GM23338 (cell line): Measurements from ENCODE around the gene PCMT1. TPM values are rescaled to one million over a fixed set of nuclear protein-coding genes. Genes with fewer than 3 reads are reported as not detected.

Experiments used
- ATAC-seq: fragments of 200-7000 bp; cut with Tn5 transposase; 3 replicates; pipeline ENCODE4 v1.9.1; 2020
- DNase-seq: peaks from one replicate; pipeline ENCODE4 v3.0.0-alpha.2; 2015; ENCODE audit warnings: low spot score
- H2AFZ ChIP-seq: fragments of 200-600 bp; sonication (generic); 2 replicates; pipeline ENCODE4 v1.8.0; 2016; ENCODE audit warnings: antibody characterized with exemption, mild to moderate bottlenecking, moderate library complexity
- H3F3A ChIP-seq: fragments of 200-600 bp; sonication (generic); replicated peaks from 2 replicates; pipeline ENCODE4 v1.8.0; 2017; ENCODE audit warnings: antibody characterized with exemption, mixed run types, low read depth
- H3K27ac ChIP-seq: fragments of 200-600 bp; sonication (generic); 2 replicates; pipeline ENCODE4 v1.6.1; 2016; ENCODE audit warnings: low read depth
- H3K27me3 ChIP-seq: fragments of 200-600 bp; sonication (generic); 2 replicates; pipeline ENCODE4 v1.8.0; 2016; ENCODE audit warnings: mild to moderate bottlenecking, mixed run types, moderate library complexity; ENCODE audit not compliant: insufficient read depth
- H3K36me3 ChIP-seq: fragments of 200-600 bp; sonication (generic); 2 replicates; pipeline ENCODE4 v1.8.0; 2016; ENCODE audit warnings: mild to moderate bottlenecking; ENCODE audit not compliant: insufficient read depth
- H3K4me1 ChIP-seq: fragments of 200-600 bp; sonication (generic); 2 replicates; pipeline ENCODE4 v1.8.0; 2016; ENCODE audit warnings: mild to moderate bottlenecking, moderate library complexity; ENCODE audit not compliant: insufficient read depth
- H3K4me2 ChIP-seq: fragments of 200-600 bp; sonication (generic); 2 replicates; pipeline ENCODE4 v1.7.1; 2017; ENCODE audit warnings: mixed run types
- H3K4me3 ChIP-seq: fragments of 200-600 bp; sonication (generic); 2 replicates; pipeline ENCODE4 v1.6.1; 2016; ENCODE audit warnings: mixed run types
- H3K79me2 ChIP-seq: fragments of 200-600 bp; sonication (generic); replicated peaks from 2 replicates; pipeline ENCODE4 v1.8.0; 2017; ENCODE audit warnings: mild to moderate bottlenecking; ENCODE audit not compliant: insufficient read depth
- H3K9me2 ChIP-seq: fragments of 200-600 bp; sonication (generic); 2 replicates; pipeline ENCODE4 v1.8.0; 2017; ENCODE audit not compliant: insufficient read depth
- H4K20me1 ChIP-seq: fragments of 200-600 bp; sonication (generic); replicated peaks from 2 replicates; pipeline ENCODE4 v1.8.0; 2017; ENCODE audit warnings: mild to moderate bottlenecking; ENCODE audit not compliant: insufficient read depth
- H3K27ac Mint-ChIP-seq: 2 replicates; pipeline ENCODE4 v1.8.0; 2020; ENCODE audit warnings: inconsistent platforms, mild to moderate bottlenecking, moderate library complexity, mixed read lengths
- H3K27me3 Mint-ChIP-seq: 3 replicates; pipeline ENCODE4 v1.8.0; 2022; ENCODE audit warnings: low read depth, mild to moderate bottlenecking, moderate library complexity, mixed read lengths, inconsistent platforms; ENCODE audit not compliant: insufficient read depth, poor library complexity
- H3K36me3 Mint-ChIP-seq: 3 replicates; pipeline ENCODE4 v1.8.0; 2021; ENCODE audit warnings: low read depth, mild to moderate bottlenecking, inconsistent platforms, moderate library complexity, mixed read lengths
- H3K4me1 Mint-ChIP-seq: 3 replicates; pipeline ENCODE4 v1.8.0; 2020; ENCODE audit warnings: mild to moderate bottlenecking, inconsistent platforms, mixed read lengths
- H3K4me3 Mint-ChIP-seq: 3 replicates; pipeline ENCODE4 v1.8.0; 2021; ENCODE audit warnings: moderate library complexity, mild to moderate bottlenecking, inconsistent platforms, mixed read lengths
- H3K9me3 Mint-ChIP-seq: 3 replicates; pipeline ENCODE4 v1.8.0; 2020; ENCODE audit warnings: moderate library complexity, mild to moderate bottlenecking, inconsistent platforms, mixed read lengths
- CREB1 ChIP-seq: fragments of 250-450 bp; sonication (Bioruptor Pico); IDR thresholded peaks from 2 replicates; pipeline ENCODE4 v1.5.0; 2020; ENCODE audit warnings: low read depth, mild to moderate bottlenecking, moderate library complexity
- EZH2 ChIP-seq: fragments of 200-600 bp; sonication (generic); IDR thresholded peaks from one replicate; pipeline ENCODE4 v1.8.0; 2017; ENCODE audit warnings: antibody characterized with exemption, mild to moderate bottlenecking, low read depth; ENCODE audit not compliant: unreplicated experiment
- EZH2phosphoT487 ChIP-seq: fragments of 200-600 bp; sonication (generic); IDR thresholded peaks from one replicate; pipeline ENCODE4 v1.8.1; 2018; ENCODE audit warnings: antibody characterized with exemption; ENCODE audit not compliant: unreplicated experiment
- JUNB ChIP-seq: IDR thresholded peaks from one replicate; pipeline ENCODE4 v1.6.1; 2016; ENCODE audit warnings: antibody characterized with exemption; ENCODE audit not compliant: unreplicated experiment
- NANOG ChIP-seq: IDR thresholded peaks from 2 replicates; pipeline ENCODE4 v1.6.1; 2016; ENCODE audit warnings: antibody characterized with exemption, borderline replicate concordance
- POLR2AphosphoS5 ChIP-seq: IDR thresholded peaks from 2 replicates; pipeline ENCODE4 v1.6.1; 2016; ENCODE audit warnings: antibody characterized with exemption, low read depth
- STAT1 ChIP-seq: IDR thresholded peaks from one replicate; pipeline ENCODE4 v1.6.1; 2016; ENCODE audit warnings: antibody characterized with exemption; ENCODE audit not compliant: unreplicated experiment
- ZNF114 ChIP-seq: fragments of 250-450 bp; sonication (Bioruptor Pico); IDR thresholded peaks from 2 replicates; pipeline ENCODE4 v1.5.0; 2020; ENCODE audit warnings: mild to moderate bottlenecking, moderate library complexity
- ZNF331 ChIP-seq: fragments of 250-450 bp; sonication (Bioruptor Pico); IDR thresholded peaks from 2 replicates; pipeline ENCODE4 v1.5.0; 2020; ENCODE audit warnings: low read depth, mild to moderate bottlenecking, moderate library complexity
- polyA plus RNA-seq: library from polyadenylated mRNA; unstranded; fragments of >200 nt; fragmentation: Nextera tagmentation; extraction: Ambion mirVana; gene quantifications from 2 replicates; pipeline ENCODE4 v1.2.1, GENCODE V29; 2016
- total RNA-seq: library from RNA; depleted of rRNA; stranded (reverse); fragments of >200 nt; shearing (Covaris generic); gene quantifications from 2 replicates; pipeline ENCODE4 v1.2.3, GENCODE V29; 2014
- TF ChIP-seq, protein P1 (sequence below): fragments of 250-450 bp; sonication (Bioruptor Pico); IDR thresholded peaks from 2 replicates; pipeline ENCODE4 v1.5.0; 2020; ENCODE audit warnings: mild to moderate bottlenecking, moderate library complexity
- TF ChIP-seq, protein P2 (sequence below): IDR thresholded peaks from one replicate; pipeline ENCODE4 v1.6.1; 2018; ENCODE audit warnings: antibody characterized with exemption; ENCODE audit not compliant: unreplicated experiment
- TF ChIP-seq, protein P3 (sequence below): IDR thresholded peaks from 2 replicates; pipeline ENCODE4 v1.6.1; 2016; ENCODE audit warnings: antibody characterized with exemption
- TF ChIP-seq, protein P4 (sequence below), 2 experiments: fragments of 200-600 bp in 1 of 2; sonication (generic) in 1 of 2; conservative IDR thresholded peaks; 2 replicates each; pipeline versions ENCODE4 v1.5.1 to v1.6.1; 2016 to 2017; ENCODE audit warnings: antibody characterized with exemption in 2 of 2, low read depth in 2 of 2, mild to moderate bottlenecking in 2 of 2, moderate library complexity in 1 of 2

The PCMT1 gene
- total and polyA plus RNA-seq, 2 experiments from 2014 or later: 87.6 to 168 TPM

DNA sequence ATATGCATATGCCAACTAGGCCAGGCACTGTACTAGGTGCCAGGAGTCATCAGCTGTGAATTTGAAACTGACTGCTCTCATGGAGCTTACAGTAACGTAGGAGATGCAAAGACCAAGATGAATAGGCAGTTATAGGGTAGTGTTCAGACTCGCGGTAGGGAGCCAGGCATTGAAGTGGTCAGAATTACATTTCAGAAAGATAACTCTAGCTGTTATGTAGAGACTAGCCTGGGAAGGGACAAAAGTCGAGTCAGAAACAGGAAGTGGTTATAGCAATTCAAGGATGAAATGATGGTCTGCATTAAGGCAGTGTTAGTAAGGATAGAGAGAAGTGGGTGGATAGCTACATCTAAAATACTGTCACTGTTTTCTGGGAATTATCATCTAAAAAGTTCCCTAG lies 56.6 kb downstream of the PCMT1 start:
- Mint-ChIP-seq H3K4me1 (no peaks in the 10 kb centered on the region), H3K4me3 (no peak overlapping the region), H3K27me3 (no peaks in the 10 kb centered on the region), H3K36me3 (peaks cover 4% of the 10 kb centered on the region; the same call in 2 of the 3 replicates), H3K9me3 (no peaks in the 10 kb centered on the region), H3K27ac (no peak overlapping the region)
- Histone ChIP-seq H3K27ac (0 out of 2 replicates have a peak overlapping the region, but pooled peaks have one; percentile 45), H3K27me3 (no peaks in the 10 kb centered on the region), H3K4me1 (no peaks in the 10 kb centered on the region), H3K79me2 (no peaks in the 10 kb centered on the region), H3K4me3 (no peak overlapping the region), H3K9me2 (no peaks in the 10 kb centered on the region), H4K20me1 (no peaks in the 10 kb centered on the region; the same call in 1 of the 2 replicates), H2AFZ (no peak overlapping the region), H3K36me3 (peaks cover 3% of the 10 kb centered on the region; the same call in 1 of the 2 replicates), H3K4me2 (no peak overlapping the region), H3F3A (no peaks in the 10 kb centered on the region)
- DNase-seq (no peak), ATAC-seq (no peak)
- TF ChIP-seq, protein P1, sequence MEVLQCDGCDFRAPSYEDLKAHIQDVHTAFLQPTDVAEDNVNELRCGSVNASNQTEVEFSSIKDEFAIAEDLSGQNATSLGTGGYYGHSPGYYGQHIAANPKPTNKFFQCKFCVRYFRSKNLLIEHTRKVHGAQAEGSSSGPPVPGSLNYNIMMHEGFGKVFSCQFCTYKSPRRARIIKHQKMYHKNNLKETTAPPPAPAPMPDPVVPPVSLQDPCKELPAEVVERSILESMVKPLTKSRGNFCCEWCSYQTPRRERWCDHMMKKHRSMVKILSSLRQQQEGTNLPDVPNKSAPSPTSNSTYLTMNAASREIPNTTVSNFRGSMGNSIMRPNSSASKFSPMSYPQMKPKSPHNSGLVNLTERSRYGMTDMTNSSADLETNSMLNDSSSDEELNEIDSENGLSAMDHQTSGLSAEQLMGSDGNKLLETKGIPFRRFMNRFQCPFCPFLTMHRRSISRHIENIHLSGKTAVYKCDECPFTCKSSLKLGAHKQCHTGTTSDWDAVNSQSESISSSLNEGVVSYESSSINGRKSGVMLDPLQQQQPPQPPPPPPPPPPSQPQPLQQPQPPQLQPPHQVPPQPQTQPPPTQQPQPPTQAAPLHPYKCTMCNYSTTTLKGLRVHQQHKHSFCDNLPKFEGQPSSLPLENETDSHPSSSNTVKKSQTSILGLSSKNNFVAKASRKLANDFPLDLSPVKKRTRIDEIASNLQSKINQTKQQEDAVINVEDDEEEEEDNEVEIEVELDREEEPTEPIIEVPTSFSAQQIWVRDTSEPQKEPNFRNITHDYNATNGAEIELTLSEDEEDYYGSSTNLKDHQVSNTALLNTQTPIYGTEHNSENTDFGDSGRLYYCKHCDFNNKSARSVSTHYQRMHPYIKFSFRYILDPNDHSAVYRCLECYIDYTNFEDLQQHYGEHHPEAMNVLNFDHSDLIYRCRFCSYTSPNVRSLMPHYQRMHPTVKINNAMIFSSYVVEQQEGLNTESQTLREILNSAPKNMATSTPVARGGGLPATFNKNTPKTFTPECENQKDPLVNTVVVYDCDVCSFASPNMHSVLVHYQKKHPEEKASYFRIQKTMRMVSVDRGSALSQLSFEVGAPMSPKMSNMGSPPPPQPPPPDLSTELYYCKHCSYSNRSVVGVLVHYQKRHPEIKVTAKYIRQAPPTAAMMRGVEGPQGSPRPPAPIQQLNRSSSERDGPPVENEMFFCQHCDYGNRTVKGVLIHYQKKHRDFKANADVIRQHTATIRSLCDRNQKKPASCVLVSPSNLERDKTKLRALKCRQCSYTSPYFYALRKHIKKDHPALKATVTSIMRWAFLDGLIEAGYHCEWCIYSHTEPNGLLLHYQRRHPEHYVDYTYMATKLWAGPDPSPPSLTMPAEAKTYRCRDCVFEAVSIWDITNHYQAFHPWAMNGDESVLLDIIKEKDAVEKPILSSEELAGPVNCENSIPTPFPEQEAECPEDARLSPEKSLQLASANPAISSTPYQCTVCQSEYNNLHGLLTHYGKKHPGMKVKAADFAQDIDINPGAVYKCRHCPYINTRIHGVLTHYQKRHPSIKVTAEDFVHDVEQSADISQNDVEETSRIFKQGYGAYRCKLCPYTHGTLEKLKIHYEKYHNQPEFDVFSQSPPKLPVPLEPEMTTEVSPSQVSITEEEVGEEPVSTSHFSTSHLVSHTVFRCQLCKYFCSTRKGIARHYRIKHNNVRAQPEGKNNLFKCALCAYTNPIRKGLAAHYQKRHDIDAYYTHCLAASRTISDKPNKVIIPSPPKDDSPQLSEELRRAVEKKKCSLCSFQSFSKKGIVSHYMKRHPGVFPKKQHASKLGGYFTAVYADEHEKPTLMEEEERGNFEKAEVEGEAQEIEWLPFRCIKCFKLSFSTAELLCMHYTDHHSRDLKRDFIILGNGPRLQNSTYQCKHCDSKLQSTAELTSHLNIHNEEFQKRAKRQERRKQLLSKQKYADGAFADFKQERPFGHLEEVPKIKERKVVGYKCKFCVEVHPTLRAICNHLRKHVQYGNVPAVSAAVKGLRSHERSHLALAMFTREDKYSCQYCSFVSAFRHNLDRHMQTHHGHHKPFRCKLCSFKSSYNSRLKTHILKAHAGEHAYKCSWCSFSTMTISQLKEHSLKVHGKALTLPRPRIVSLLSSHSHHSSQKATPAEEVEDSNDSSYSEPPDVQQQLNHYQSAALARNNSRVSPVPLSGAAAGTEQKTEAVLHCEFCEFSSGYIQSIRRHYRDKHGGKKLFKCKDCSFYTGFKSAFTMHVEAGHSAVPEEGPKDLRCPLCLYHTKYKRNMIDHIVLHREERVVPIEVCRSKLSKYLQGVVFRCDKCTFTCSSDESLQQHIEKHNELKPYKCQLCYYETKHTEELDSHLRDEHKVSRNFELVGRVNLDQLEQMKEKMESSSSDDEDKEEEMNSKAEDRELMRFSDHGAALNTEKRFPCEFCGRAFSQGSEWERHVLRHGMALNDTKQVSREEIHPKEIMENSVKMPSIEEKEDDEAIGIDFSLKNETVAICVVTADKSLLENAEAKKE (CRISPR knock-in tag): no peak
- no peak for TF ChIP-seq JUNB
- TF ChIP-seq, protein P2, sequence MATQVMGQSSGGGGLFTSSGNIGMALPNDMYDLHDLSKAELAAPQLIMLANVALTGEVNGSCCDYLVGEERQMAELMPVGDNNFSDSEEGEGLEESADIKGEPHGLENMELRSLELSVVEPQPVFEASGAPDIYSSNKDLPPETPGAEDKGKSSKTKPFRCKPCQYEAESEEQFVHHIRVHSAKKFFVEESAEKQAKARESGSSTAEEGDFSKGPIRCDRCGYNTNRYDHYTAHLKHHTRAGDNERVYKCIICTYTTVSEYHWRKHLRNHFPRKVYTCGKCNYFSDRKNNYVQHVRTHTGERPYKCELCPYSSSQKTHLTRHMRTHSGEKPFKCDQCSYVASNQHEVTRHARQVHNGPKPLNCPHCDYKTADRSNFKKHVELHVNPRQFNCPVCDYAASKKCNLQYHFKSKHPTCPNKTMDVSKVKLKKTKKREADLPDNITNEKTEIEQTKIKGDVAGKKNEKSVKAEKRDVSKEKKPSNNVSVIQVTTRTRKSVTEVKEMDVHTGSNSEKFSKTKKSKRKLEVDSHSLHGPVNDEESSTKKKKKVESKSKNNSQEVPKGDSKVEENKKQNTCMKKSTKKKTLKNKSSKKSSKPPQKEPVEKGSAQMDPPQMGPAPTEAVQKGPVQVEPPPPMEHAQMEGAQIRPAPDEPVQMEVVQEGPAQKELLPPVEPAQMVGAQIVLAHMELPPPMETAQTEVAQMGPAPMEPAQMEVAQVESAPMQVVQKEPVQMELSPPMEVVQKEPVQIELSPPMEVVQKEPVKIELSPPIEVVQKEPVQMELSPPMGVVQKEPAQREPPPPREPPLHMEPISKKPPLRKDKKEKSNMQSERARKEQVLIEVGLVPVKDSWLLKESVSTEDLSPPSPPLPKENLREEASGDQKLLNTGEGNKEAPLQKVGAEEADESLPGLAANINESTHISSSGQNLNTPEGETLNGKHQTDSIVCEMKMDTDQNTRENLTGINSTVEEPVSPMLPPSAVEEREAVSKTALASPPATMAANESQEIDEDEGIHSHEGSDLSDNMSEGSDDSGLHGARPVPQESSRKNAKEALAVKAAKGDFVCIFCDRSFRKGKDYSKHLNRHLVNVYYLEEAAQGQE: no peak
- TF ChIP-seq ZNF331 (CRISPR knock-in tag): no peak
- no peak for TF ChIP-seq STAT1
- TF ChIP-seq EZH2phosphoT487: no peak
- TF ChIP-seq CREB1 (CRISPR knock-in tag): no peak
- no peak for TF ChIP-seq NANOG
- TF ChIP-seq EZH2: no peak
- TF ChIP-seq POLR2AphosphoS5: no peak
- TF ChIP-seq, protein P3, sequence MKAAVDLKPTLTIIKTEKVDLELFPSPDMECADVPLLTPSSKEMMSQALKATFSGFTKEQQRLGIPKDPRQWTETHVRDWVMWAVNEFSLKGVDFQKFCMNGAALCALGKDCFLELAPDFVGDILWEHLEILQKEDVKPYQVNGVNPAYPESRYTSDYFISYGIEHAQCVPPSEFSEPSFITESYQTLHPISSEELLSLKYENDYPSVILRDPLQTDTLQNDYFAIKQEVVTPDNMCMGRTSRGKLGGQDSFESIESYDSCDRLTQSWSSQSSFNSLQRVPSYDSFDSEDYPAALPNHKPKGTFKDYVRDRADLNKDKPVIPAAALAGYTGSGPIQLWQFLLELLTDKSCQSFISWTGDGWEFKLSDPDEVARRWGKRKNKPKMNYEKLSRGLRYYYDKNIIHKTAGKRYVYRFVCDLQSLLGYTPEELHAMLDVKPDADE: no peak
- TF ChIP-seq ZNF114 (CRISPR knock-in tag): no peak
- TF ChIP-seq, protein P4, sequence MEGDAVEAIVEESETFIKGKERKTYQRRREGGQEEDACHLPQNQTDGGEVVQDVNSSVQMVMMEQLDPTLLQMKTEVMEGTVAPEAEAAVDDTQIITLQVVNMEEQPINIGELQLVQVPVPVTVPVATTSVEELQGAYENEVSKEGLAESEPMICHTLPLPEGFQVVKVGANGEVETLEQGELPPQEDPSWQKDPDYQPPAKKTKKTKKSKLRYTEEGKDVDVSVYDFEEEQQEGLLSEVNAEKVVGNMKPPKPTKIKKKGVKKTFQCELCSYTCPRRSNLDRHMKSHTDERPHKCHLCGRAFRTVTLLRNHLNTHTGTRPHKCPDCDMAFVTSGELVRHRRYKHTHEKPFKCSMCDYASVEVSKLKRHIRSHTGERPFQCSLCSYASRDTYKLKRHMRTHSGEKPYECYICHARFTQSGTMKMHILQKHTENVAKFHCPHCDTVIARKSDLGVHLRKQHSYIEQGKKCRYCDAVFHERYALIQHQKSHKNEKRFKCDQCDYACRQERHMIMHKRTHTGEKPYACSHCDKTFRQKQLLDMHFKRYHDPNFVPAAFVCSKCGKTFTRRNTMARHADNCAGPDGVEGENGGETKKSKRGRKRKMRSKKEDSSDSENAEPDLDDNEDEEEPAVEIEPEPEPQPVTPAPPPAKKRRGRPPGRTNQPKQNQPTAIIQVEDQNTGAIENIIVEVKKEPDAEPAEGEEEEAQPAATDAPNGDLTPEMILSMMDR (conservative IDR thresholded peaks at IDR 0.05; ENCODE audit: low read depth in 2 of 2): no peak
